ENCODE results near the gene SFRP5. TPM values are rescaled to one million over a fixed set of nuclear protein-coding genes. Genes with fewer than 3 reads are reported as not detected.

Gene SFRP5
- total RNA-seq, 1 donor from 2014 or later = not detected

GRCh38 chr10:97785231-97785630 is 13.4 kb upstream of the SFRP5 start:
- DNase-seq = no peak

GRCh38 chr10:97784200-97784810 is 12.5 kb upstream of the SFRP5 start:
- DNase-seq = no peak

GRCh38 chr10:97782455-97783228 is 10.8 kb upstream of the SFRP5 start:
- no peak for DNase-seq

GRCh38 chr10:97781618-97782331 is 10.0 kb upstream of the SFRP5 start:
- no peak for DNase-seq

GRCh38 chr10:97780841-97781617 is 9.2 kb upstream of the SFRP5 start:
- DNase-seq = no peak

GRCh38 chr10:97779975-97780374 is 8.2 kb upstream of the SFRP5 start:
- DNase-seq = no peak

- no peak for DNase-seq
These were observed 7.7 kb upstream of the SFRP5 start for GRCh38 chr10:97779492-97779891.

GRCh38 chr10:97778452-97779302 is 6.9 kb upstream of the SFRP5 start:
- DNase-seq = no peak

- no peak for DNase-seq
These were observed 5.3 kb upstream of the SFRP5 start for GRCh38 chr10:97777143-97777542.

GRCh38 chr10:97774811-97775294 is 3.1 kb upstream of the SFRP5 start:
- DNase-seq = no peak

- no peak for DNase-seq
These were observed 1.3 kb upstream of the SFRP5 start for GRCh38 chr10:97773096-97773495.

- DNase-seq = peak; percentile 40
These were observed 526 bp downstream of the SFRP5 start for GRCh38 chr10:97771055-97771891.

- DNase-seq = no peak
These were observed 1.5 kb downstream of the SFRP5 start for GRCh38 chr10:97770255-97770654.

- no peak for DNase-seq
These were observed 3.2 kb downstream of the SFRP5 start for GRCh38 chr10:97768322-97769315.

GRCh38 chr10:97766996-97767924 is 4.5 kb downstream of the SFRP5 start:
- no peak for DNase-seq

GRCh38 chr10:97766106-97766810 is 5.5 kb downstream of the SFRP5 start:
- DNase-seq = no peak

- DNase-seq = no peak
These were observed 6.6 kb downstream of the SFRP5 start for GRCh38 chr10:97765201-97765600.

- DNase-seq = no peak
These were observed 7.3 kb downstream of the SFRP5 start for GRCh38 chr10:97764519-97764931.
